Choroid plexus epithelial cell (primary cell): ENCODE results near the gene F10.

Source experiments
- DNase-seq: peaks from one replicate; pipeline ENCODE4 v3.0.0-alpha.2; 2010; ENCODE audit warnings: low read depth
- H3K4me3 ChIP-seq: 2 replicates; pipeline ENCODE4 v1.5.1; 2011; ENCODE audit warnings: low read depth, mild to moderate bottlenecking, control low read depth, low read length, moderate library complexity
- TF ChIP-seq, protein P1 (sequence below): conservative IDR thresholded peaks from 2 replicates; pipeline ENCODE4 v1.5.1; 2011; ENCODE audit warnings: low read depth, mild to moderate bottlenecking, control low read depth, inconsistent platforms, low read length, moderate library complexity

Gene F10

GRCh38 chr13:113143466-113144254, 21.1 kb downstream of the F10 start:
- H3K4me3 ChIP-seq = no peak overlapping the region
- DNase-seq = no peak
- TF ChIP-seq, protein P1, sequence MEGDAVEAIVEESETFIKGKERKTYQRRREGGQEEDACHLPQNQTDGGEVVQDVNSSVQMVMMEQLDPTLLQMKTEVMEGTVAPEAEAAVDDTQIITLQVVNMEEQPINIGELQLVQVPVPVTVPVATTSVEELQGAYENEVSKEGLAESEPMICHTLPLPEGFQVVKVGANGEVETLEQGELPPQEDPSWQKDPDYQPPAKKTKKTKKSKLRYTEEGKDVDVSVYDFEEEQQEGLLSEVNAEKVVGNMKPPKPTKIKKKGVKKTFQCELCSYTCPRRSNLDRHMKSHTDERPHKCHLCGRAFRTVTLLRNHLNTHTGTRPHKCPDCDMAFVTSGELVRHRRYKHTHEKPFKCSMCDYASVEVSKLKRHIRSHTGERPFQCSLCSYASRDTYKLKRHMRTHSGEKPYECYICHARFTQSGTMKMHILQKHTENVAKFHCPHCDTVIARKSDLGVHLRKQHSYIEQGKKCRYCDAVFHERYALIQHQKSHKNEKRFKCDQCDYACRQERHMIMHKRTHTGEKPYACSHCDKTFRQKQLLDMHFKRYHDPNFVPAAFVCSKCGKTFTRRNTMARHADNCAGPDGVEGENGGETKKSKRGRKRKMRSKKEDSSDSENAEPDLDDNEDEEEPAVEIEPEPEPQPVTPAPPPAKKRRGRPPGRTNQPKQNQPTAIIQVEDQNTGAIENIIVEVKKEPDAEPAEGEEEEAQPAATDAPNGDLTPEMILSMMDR = no peak

GRCh38 chr13:113144255-113144629, 21.6 kb downstream of the F10 start:
- no peak overlapping the region for H3K4me3 ChIP-seq
- DNase-seq = no peak
- TF ChIP-seq, protein P1 = no peak

DNA sequence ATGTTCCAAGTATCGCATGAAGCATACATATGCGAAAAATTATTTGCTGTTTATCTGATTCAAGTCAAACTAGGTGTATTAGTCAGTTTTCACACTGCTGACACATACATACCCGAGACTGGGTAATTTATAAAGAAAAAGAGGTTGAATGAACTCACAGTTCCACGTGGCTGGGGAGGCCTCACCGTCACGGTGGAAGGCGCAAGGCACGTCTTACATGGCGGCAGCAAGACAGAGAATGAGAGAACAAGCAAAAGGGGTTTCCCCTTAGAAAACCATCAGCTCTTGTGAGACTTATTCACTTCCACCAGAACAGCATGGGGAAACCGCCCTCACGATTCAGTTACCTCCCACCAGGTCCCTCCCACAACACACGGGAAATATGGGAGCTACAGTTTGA, 22.9 kb downstream of the F10 start:
- no peak overlapping the region for H3K4me3 ChIP-seq
- TF ChIP-seq, protein P1 = no peak
- no peak for DNase-seq

GRCh38 chr13:113145911-113146598, 23.5 kb downstream of the F10 start:
- H3K4me3 ChIP-seq = no peak overlapping the region
- TF ChIP-seq, protein P1 = no peak
- DNase-seq = no peak

GRCh38 chr13:113146750-113147149, 24.2 kb downstream of the F10 start:
- H3K4me3 ChIP-seq = no peak overlapping the region
- DNase-seq = no peak
- TF ChIP-seq, protein P1 = no peak

GRCh38 chr13:113147206-113147605, 24.6 kb downstream of the F10 start:
- no peak overlapping the region for H3K4me3 ChIP-seq
- TF ChIP-seq, protein P1 = no peak
- no peak for DNase-seq
